ENCODE data around the gene WDR64.
"Not testable (repeated sequence)": the region's sequence is repeated elsewhere in the genome, so short reads cannot be mapped to it uniquely, and the experiment has no call there.

The WDR64 gene

GRCh38 chr1:241701483-241702295, 49.6 kb downstream of the WDR64 start:
- H3K4me3 ChIP-seq (ENCODE audit: low read depth, low read length): no peak overlapping the region
- DNase-seq (ENCODE audit: low read depth): no peak
- no peak for TF ChIP-seq CTCF (IDR thresholded peaks at IDR 0.05; ENCODE audit: low read depth, low read length, missing control alignments)
- in situ Hi-C loops (cut with HindIII; ENCODE audit: low sequenced_read_pairs): no loop called here

- H3K4me3 ChIP-seq (ENCODE audit: low read depth, low read length): no peak overlapping the region
- in situ Hi-C loops (cut with HindIII; ENCODE audit: low sequenced_read_pairs): no loop called here
- no peak for TF ChIP-seq CTCF (IDR thresholded peaks at IDR 0.05; ENCODE audit: low read depth, low read length, missing control alignments)
- no peak for DNase-seq (ENCODE audit: low read depth)
These were observed 50.6 kb downstream of the WDR64 start for GRCh38 chr1:241702442-241703373.

- H3K4me3 ChIP-seq (ENCODE audit: low read depth, low read length); in situ Hi-C loops (cut with HindIII; ENCODE audit: low sequenced_read_pairs); DNase-seq (ENCODE audit: low read depth): not testable (repeated sequence)
These were observed 51.7 kb downstream of the WDR64 start for GRCh38 chr1:241703739-241704138.

GRCh38 chr1:241706257-241706656, 54.2 kb downstream of the WDR64 start:
- in situ Hi-C loops (cut with HindIII; ENCODE audit: low sequenced_read_pairs): no loop called here
- TF ChIP-seq CTCF (IDR thresholded peaks at IDR 0.05; ENCODE audit: low read depth, low read length, missing control alignments): no peak
- DNase-seq (ENCODE audit: low read depth): no peak
- H3K4me3 ChIP-seq (ENCODE audit: low read depth, low read length): no peak overlapping the region

- no peak overlapping the region for H3K4me3 ChIP-seq (ENCODE audit: low read depth, low read length)
- in situ Hi-C loops (cut with HindIII; ENCODE audit: low sequenced_read_pairs): no loop called here
- no peak for DNase-seq (ENCODE audit: low read depth)
- TF ChIP-seq CTCF (IDR thresholded peaks at IDR 0.05; ENCODE audit: low read depth, low read length, missing control alignments): no peak
These were observed 54.9 kb downstream of the WDR64 start for GRCh38 chr1:241706967-241707366.

- H3K4me3 ChIP-seq (ENCODE audit: low read depth, low read length): no peak overlapping the region
- DNase-seq (ENCODE audit: low read depth): no peak
- TF ChIP-seq CTCF (IDR thresholded peaks at IDR 0.05; ENCODE audit: low read depth, low read length, missing control alignments): no peak
- in situ Hi-C loops (cut with HindIII; ENCODE audit: low sequenced_read_pairs): no loop called here
These were observed 55.4 kb downstream of the WDR64 start for GRCh38 chr1:241707442-241707841.

- H3K4me3 ChIP-seq (ENCODE audit: low read depth, low read length): no peak overlapping the region
- no peak for DNase-seq (ENCODE audit: low read depth)
- TF ChIP-seq CTCF (IDR thresholded peaks at IDR 0.05; ENCODE audit: low read depth, low read length, missing control alignments): no peak
- in situ Hi-C loops (cut with HindIII; ENCODE audit: low sequenced_read_pairs): no loop called here
These were observed 59.2 kb downstream of the WDR64 start for GRCh38 chr1:241711326-241711725.
